HL-60/S4 treated with retinoic acid at 250 ng/mL for 4 days and 3 days (cell line): ENCODE results near the gene EGFL8.

ENCODE experiments used
- in situ Hi-C: fragments of 300-500 bp; cut with MboI; formaldehyde crosslinking; loops from 2 replicates; pipeline ENCODE4 v1.7.0; 2022; ENCODE audit warnings: low sequenced_read_pairs

The EGFL8 gene

DNA sequence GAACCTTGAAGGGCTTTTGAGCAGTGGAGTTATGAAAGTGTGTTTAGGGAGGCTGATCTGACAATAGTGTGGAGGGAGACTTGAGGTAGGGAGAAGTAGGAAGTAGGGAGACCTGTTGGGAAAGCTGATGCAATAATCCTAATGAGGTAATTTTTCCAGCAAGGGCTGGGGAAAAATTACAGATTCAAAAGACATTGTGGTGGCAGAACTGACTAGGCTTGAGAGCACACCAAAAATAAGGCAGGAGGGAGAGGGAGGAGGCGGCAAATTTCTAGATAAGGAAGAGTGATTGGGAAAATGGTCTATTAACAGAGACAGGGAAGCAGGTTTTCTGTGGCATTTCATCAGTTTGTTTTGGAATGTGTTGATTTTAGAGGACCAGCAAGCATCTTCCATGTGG lies 18.1 kb upstream of the EGFL8 start:
- in situ Hi-C loops, result no loop called here

DNA sequence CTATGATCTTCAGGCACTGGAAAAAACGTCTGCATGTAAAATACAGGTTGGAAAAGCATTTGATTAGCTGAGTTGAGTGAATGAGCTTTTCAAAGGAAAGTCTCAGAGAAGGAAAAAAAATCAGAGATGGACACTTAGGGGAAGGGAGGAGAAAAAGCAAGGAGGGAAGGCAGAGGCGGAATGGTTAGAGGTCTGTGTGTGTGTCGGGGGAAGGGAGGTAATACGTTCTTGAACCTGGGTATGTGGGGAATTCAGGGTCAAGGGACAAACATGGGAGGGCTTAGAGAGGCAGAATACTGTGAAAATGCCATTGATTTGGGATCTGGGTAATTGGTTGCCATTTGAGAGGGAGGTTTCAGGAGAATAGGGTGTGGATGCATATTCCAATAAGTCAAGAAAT lies 17.7 kb upstream of the EGFL8 start:
- in situ Hi-C loops, result no loop called here

DNA sequence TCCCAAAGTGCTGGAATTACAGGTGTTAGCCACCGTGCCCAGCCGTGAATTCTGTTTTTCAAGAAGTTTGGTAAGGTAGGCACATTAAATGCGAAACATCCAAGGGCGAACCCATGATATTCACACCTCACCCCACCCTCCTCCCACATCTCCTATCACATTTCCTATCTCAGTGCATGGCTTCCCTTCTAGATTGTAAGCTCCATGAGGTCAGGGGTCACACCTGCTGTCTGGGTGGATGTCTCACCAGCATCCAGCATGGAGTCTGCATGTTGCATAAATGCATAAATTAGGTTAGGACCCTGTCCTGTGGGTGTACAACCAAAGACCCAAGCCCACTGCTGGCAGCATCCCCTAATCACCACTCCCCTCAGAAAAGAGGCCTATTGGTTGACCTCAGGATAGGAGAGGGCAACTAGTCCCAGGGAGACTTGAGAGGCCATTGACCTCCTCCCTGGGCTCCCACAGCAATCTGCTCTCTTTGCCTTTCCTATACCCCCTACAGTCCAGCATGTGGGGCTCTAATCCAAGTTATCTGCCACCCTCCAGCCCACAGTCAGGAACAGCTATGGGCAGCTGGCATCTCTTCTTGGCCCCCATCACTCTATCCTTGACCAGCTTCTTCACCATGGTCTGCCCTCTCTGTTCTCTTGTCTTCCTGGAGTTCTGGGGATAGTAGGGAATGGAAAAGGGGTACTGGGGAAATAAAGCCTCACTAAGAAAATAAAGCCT lies 16.8 kb upstream of the EGFL8 start:
- in situ Hi-C loops, result no loop called here

DNA sequence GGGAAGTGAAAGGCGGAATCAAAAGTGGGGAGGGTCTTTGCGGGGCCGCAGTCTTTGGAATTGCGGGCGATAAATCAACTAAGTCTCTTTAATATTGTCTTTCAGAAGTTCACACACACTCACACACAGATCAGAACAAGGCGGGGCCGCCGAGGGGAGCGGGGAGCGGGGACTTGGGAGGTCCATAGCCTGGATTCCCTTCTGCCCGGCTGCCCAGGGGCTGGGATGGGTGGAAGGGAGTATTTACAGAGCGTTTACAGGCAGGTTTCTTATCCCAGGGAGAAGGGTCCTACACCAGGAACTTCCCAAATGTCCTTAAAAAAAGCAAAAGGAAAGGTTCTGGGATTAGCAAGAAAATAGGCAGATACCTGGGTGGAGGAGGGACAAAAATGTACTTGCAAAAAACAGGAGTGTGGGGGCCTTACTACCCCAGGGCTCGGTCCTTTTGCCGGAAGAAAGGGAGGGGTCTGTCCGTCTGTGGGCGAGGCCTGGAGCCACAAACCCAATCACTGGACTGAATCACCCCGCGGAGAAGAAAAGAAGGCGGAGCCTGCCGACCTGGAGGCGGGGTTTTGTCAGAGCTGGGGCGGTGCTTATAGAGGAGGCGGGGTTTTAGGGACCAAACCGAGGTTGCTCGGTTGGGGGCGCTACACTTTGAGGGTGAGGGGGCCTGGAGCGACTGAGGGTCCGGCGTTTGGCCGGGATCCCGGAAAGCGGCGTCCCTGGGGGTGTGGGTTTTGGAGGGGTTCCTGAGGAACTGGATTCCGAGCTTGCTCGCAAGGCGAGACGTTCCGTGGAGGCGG lies 15.9 kb upstream of the EGFL8 start:
- in situ Hi-C loops, result no loop called here

DNA sequence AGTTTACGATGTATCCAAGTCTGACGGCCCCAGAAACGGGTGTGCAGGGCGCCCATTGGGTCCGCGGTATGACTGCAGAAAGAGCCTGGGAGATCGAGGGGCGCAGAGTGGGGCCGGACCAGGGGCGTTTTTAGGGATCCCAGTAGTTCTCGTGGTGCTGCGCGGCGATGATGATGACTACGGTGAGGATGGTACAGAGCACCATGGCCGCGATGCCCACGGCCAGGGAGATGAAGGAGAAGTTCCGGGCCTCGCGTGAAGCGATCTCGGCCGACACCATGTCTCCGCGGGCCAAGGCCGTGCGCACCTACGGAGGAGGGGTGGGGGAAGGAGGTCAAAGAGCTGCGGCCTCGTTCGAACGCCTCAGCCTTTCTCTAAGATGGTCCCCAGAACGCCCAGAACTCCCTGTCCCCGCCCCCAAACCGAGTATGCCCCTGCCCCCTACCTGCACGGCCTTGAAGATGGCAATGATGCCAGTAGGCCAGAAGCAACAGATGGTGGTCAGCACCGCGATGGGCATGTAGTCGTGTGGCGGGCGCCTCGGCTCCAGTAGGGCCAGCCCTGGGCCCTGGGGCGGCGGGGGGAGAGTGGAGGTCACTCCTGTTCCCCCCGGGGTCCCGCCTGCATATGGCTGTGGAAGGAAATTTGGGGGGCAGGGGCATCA lies 15.2 kb upstream of the EGFL8 start:
- in situ Hi-C loops, result no loop called here

DNA sequence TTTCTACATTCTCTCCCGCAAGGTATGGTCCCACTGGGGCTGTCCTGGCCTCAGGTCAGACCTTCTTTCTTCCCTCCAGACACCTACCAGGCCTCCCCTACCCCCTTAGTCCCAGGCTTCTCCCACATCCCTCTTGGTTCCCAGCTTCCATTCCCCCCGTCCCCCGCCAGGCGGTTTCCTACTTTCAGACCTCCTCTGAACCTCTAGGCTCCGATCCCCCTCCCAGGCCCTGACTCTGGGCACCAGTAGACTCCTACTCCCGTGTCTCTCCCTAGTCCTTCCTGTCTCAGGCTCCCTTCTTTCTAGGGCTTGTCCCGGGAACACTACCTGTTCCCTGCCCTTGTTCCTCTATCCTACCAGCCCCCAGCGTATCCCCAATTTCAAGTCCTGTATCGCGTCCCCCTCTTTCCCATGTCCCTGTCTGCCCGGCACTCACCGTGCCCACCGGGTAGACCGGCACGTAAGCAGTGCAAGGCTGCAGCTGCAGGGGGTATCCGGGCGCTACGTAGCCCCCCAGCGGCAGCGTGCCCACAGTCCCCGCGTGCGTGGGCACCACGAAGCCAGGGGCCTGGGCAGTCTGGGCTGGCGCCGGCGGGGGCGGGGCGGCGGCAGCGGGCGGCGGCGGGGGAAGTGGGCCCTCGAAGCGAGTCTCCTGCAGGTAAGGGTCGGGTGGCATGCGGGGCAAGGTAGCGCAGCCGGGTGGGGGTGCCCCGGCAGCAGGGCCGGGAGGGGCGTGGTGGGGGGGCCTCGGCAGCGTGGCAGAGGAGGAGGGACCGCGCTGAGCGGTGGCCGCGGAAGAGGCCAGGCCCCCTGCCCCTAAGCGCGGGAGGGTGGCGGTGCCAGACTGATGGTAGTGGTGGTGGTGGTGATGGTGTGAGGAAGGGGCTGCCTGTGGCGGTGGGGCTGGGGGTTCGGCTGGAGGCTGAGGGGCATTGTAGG lies 14.2 kb upstream of the EGFL8 start:
- in situ Hi-C loops, result no loop called here

DNA sequence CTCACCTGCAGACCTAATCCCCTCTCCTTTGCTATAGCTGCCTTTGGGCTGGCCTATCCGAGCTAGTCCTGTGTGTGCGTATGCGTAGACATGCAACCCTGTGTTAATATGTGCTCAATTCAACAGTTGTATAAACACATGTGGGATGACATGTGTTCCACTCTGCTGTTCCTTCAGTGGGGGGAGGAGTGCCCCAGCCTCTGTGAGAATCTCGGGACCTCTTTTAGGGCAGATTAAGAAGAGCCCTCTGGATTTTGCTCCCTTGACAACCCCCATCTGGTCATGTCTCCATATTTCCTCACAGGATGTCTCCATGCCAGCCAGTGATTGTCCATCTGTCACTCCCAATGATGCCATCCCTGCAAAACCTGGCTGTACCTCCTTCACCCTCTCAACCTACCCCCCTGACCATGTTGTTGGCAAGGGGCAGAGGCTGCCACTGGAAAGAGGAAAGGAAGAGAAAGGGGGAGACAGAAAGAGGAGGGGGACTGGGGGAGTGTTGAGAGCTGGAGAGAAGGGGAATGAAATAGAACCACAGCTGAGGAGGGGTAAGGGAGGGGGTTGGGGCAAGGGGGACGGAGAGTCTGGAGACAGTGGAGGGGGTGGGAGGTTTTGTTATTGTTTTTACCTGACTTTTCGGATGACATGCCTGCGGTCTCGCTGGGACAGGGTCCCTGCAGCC lies 13.1 kb upstream of the EGFL8 start:
- in situ Hi-C loops, result no loop called here

DNA sequence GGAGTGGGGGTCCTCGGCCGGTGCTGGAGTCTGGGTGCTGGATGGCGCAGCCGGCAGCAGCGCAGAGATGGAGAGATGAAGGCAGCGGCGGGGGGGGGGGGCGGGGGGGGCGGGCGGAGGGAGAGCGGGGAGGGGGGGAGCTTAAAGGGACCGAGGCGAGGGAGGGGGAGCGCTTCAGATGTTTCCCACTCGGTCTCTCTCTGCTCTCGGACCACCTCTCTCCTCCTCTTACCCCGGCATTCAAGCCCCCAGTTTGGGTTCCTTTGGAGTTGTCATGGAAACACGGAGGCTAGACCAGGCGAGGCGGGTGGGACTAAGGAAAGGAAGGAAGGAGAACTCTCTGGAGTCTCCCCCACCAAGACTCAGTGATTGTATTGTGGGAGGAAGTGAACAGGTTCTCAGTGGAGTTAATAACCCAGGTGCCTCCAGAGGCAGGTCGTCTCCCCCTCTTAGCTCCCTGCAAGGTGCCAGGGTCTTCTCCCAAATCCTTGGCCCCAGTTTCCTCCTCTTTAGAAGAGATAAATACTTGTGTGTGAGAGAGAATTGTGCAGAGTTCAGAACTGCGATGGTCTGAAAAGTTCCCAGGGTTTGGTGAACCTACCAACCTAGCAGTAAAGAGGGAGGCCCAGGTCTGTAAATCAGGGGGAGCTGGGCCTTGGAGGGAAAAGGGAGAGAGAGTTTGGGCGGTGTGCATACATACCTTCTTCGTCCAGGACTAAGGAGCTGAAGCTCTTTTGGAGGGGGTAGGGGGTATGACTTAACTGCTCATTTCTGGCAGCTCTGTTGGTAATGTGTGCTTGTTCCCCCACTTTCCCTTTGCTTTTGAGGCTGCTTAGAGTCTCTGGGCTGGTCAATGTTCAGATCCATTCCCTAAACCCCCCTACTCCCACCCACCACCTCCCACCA lies 12.3 kb upstream of the EGFL8 start, which contains the start of gene PRRT1:
TSS of gene PRRT1 (minus strand) at position 77 of the 906 bp plus-strand sequence. CDS start 112 bp downstream, outside the sequence.
- in situ Hi-C loops, result no loop called here

DNA sequence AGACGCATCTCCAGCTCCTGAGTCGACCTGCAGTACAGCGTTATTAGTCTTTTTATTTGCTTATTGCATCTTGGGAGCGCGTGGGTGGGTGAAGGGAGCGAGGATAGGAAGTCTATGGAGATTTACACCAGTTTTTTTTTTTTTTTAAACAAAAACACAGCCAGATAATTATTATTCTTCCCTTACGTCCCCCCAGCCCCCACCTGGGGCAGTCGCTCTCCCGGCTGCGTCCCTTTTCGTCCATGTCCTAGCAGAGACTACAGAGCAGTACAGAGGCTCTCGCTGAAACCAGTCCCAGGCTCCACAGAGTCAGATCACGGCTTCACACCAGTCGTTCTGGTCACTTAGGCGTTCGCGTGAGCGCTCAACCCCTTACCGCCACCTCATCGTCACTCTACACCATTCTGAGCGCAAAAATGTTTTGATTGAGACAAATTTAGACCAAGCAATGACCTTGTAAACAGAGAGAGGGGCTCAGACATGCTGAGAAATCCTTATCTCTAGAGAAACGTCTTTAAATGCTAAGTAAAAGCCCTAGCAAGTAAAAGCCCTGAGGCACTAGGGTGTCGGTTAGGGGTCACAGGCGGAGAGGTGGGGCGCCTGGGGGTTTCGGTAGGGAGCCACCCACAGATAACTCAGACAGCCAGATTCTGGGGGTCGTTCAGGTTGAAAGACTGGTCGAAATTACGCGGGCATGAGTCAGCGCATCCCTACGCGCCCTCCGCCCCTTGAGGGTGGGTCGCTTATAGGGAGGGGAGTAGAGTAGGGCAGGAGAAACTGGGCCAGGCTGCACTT lies 11.4 kb upstream of the EGFL8 start:
- in situ Hi-C loops, result no loop called here

DNA sequence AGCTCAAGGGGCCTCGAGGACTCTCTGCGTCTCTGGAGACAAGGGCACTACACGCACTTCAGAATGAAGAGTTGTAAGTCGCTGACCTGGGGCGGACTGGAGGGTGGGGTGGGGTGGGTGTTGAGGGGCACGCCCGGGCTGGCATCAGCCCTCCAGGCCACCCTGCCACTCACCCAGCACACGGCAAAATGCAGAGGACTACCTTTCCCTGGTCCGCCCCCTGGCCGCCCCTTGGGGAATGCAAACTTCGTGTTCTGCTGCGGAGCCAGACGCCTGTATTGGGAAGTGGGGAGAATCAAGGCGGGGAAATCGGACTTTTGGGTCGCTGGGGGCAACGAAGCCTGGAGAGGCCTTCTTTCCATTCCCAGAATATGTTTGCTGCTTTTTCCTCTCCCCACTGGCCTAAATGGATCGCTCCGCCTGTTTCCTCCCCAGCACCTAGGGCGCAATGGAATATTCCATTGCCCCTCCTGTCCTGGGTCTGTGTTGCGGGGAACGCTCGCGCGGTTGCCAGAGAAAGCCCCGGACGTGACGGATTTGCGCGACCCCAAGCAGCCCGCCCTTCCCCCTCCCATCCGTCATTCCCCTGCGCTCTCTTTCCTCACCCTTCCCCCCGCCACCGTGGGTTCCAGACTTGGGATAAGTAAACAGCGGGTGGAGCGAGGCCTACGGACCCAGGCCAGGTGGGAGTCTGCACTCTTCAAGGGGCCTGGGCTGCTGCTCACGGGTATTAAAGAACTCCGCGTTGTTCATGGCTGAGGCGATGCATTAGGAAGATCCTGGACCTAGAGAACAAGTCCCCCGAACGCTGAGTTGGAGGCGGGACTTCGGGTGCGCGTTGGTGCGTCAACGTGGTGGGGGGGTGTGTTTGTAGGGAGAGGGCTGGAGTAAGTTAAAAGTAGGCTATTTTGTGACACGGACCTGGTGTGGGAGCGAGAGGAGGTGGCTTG lies 10.6 kb upstream of the EGFL8 start, which contains the start of gene PPT2:
TSS of gene PPT2 (plus strand) at position 578 of the 950 bp plus-strand sequence. CDS start 454 bp downstream, outside the sequence.
- in situ Hi-C loops, result no loop called here

DNA sequence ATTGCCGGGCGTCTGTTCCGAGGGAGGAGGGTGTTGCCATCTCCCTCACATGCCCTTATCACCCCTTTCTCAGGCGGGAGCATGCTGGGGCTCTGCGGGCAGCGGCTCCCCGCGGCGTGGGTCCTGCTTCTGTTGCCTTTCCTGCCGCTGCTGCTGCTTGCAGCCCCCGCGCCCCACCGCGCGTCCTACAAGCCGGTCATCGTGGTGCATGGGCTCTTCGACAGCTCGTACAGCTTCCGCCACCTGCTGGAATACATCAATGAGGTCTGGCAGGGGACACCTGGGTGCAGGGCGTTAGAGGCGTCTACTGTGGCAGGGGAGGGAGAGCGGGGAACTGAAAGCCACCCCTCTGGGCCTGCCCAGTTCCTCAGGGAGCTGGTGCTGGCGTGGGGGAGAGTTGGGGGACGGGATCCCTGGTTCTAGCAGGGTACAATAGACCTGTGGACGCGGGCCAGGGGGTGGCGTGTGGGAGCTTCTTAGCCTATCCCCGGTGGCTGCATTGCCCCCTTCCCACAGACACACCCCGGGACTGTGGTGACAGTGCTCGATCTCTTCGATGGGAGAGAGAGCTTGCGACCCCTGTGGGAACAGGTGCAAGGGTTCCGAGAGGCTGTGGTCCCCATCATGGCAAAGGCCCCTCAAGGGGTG lies 9.8 kb upstream of the EGFL8 start:
- in situ Hi-C loops, result no loop called here

DNA sequence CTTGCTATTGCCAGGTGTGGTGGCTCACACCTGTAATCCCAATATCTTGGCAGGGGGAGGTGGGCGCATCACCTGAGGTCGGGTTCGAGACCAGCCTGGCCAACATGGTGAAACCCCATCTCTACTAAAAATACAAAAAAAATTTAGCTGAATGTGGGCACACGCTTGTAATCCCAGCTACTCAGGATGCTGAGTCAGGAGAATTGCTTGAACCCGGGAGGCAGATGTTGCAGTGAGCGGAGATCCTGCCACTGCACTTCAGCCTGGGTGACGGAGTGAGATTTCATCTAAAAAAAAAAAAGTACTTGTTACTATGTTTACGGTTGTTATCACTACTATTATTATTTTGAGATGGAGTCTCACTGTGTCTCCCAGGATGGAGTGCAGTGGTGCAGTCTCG lies 7.5 kb upstream of the EGFL8 start:
- in situ Hi-C loops, result no loop called here

DNA sequence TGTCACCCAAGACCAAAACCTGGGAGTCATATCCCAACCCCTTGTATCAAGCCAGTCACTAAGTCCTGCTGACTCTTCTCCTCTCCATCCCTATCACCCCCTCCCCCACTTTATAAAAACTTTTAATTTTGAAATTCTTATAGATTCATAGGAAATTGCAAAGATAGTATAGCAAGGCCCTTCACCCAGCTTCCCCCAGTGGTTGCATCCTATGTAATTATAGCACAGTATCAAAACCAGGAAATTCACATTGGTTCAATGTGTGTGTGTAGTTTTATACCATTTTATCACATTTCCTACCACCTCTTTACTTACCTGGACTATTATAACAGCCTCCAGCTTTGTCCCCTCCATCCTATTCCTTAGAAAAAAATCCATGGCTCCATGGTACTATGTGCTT lies 6.3 kb upstream of the EGFL8 start:
- in situ Hi-C loops, result no loop called here

DNA sequence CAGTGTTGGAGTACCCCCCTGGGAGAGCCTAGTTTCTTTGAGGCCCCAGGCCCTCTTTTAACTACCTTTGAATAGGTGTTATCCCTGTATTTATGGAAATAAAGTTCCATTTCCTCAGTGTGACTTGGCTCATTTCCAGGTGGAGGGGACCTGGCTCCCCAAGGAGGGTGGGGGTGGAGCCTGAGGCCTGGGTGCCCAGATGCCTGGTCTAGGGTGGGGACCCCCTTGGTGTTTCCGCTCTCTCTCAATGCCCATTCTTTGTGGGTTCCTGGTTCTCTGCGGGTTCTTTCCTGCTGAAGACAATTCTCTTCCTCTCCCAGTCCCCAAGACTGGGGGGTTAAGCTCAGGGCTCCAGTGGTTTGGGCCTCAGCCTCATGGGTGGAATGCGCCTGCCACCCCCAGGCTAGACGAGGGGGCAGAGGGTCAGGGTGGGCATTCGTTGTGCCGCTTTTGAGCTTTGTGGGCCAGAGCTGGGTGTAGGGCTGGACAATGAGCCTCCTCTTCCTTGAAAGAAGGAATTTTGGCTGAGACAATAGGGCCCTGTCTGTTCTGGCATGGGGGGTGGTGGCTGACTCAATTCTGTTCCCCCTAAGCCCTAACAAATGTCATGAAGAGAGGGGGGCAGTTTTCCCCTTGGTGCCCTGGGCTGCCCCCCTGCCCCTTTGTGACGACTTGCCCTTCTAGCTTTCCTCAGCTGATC lies 686 bp upstream of the EGFL8 start:
- in situ Hi-C loops, result no loop called here

DNA sequence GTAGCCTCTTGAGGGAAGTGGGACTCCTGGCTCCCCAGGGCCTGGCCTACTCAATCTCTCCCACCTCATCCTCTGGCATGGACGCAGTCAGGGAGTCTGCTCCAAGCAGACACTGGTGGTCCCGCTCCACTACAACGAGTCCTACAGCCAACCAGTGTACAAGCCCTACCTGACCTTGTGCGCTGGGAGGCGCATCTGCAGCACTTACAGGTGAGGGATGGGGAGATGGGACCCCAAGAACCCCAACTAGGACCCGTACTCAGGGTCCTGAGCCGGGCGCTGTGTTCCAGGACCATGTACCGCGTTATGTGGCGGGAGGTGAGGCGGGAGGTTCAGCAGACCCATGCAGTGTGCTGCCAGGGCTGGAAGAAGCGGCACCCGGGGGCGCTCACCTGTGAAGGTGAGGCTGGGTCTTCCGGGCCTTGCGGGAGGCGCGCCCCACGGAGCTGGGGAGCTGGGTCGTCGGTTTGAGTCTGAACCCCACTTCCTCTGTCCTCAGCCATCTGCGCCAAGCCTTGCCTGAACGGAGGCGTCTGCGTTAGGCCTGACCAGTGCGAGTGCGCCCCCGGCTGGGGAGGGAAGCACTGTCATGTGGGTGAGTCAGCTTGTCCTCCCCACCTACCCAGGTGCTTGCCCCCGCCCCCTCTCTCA lies 2.1 kb downstream of the EGFL8 start:
- in situ Hi-C loops, result no loop called here
